K562 (cell line): ENCODE data around the gene WDR20. TPM values are rescaled to one million over a fixed set of nuclear protein-coding genes. Genes with fewer than 3 reads are reported as not detected.

Experiments used
- ATAC-seq: fragments of 200-7000 bp; cut with Tn5 transposase; 3 replicates; pipeline ENCODE4 v1.9.1; 2020; ENCODE audit warnings: moderate library complexity
- BruUV-seq: library from RNA; stranded (reverse); fragments of 400-500 nt; replicated peaks from 2 replicates; lab custom pipeline; 2021; lab: Mats Ljungman, UMichigan
- CTCF ChIA-PET: fragments of 300-600 bp; formaldehyde crosslinking; extraction: SDS; loops from one replicate; lab custom pipeline; 2021; ENCODE audit warnings: low intra/inter-chr PET ratio; lab: Yijun Ruan, JAX
- POLR2A ChIA-PET: fragments of 300-600, 350-650 bp; sonication (Branson Sonifier 250); formaldehyde crosslinking; extraction: SDS; loops from one replicate; lab custom pipeline; 2021; ENCODE audit warnings: antibody characterized with exemption, inconsistent platforms; lab: Yijun Ruan, JAX
- DNase-seq, 4 experiments: peaks; one replicate each; pipeline versions ENCODE4 v3.0.0 to v3.0.0-alpha.2; 2011 to 2018; ENCODE audit warnings: low spot score in 3 of 4, mixed read lengths in 3 of 4; ENCODE audit errors: extremely low read depth in 1 of 4
- FAIRE-seq: peaks from 2 replicates; lab custom pipeline; 2011; peaks lifted over from hg19 to GRCh38; lab: Jason Lieb, UNC
- H2AFZ ChIP-seq: 2 replicates; pipeline ENCODE4 v1.6.0; 2011; ENCODE audit warnings: low read depth, low read length, control low read depth, inconsistent platforms
- H3K27ac ChIP-seq: fragments of 200-600 bp; 3 replicates; pipeline ENCODE4 v1.8.0; 2011; ENCODE audit warnings: low read depth, mild to moderate bottlenecking, control low read depth, inconsistent platforms, low read length, moderate library complexity, mixed read lengths; ENCODE audit errors: extremely low read depth
- H3K27me3 ChIP-seq, 2 experiments: fragments of 300-600 bp in 1 of 2; 2 replicates in 1 of 2; 3 replicates in 1 of 2; pipeline versions ENCODE4 v1.6.0 to v1.8.0; 2011; ENCODE audit warnings: inconsistent platforms in 2 of 2, low read length in 2 of 2, mild to moderate bottlenecking in 1 of 2, mixed read lengths in 1 of 2, moderate library complexity in 1 of 2; ENCODE audit not compliant: control insufficient read depth in 2 of 2, insufficient read depth in 2 of 2
- H3K36me3 ChIP-seq: fragments of 300-600 bp; 3 replicates; pipeline ENCODE4 v1.8.0; 2011; ENCODE audit warnings: mild to moderate bottlenecking, low read length, inconsistent platforms; ENCODE audit not compliant: control insufficient read depth, insufficient read depth
- H3K4me1 ChIP-seq, 2 experiments: fragments of 200-600 bp in 1 of 2; replicated peaks in 1 of 2; 2 replicates in 1 of 2; 3 replicates in 1 of 2; pipeline versions ENCODE4 v1.5.1 to v1.8.0; 2011; ENCODE audit warnings: inconsistent platforms in 2 of 2, low read length in 2 of 2, mild to moderate bottlenecking in 1 of 2, mixed read lengths in 1 of 2, moderate library complexity in 1 of 2; ENCODE audit not compliant: control insufficient read depth in 2 of 2, insufficient read depth in 2 of 2
- H3K4me2 ChIP-seq: 2 replicates; pipeline ENCODE4 v1.6.1; 2011; ENCODE audit warnings: low read length, control low read depth, inconsistent platforms, mixed read lengths; ENCODE audit not compliant: insufficient read depth
- H3K4me3 ChIP-seq: fragments of 200-600 bp; sonication (generic), shearing (Covaris generic); 2 replicates; pipeline ENCODE4 v1.5.1; 2016; ENCODE audit warnings: control low read depth, inconsistent platforms
- H3K79me2 ChIP-seq: fragments of 200-600 bp; 3 replicates; pipeline ENCODE4 v1.8.0; 2011; ENCODE audit warnings: low read length, inconsistent platforms; ENCODE audit not compliant: control insufficient read depth, insufficient read depth
- H3K9ac ChIP-seq, 2 experiments: 2 replicates each; pipeline versions ENCODE4 v1.6.0 to v1.6.1; 2011; ENCODE audit warnings: low read depth in 2 of 2, low read length in 2 of 2, control low read depth in 1 of 2, inconsistent platforms in 1 of 2, mild to moderate bottlenecking in 1 of 2, mixed read lengths in 1 of 2; ENCODE audit not compliant: insufficient read depth in 1 of 2
- H3K9me1 ChIP-seq: one replicate; pipeline ENCODE4 v1.6.0; 2011; ENCODE audit warnings: inconsistent platforms, mild to moderate bottlenecking, low read length, moderate library complexity; ENCODE audit not compliant: control insufficient read depth, insufficient read depth
- H3K9me3 ChIP-seq: replicated peaks from 2 replicates; pipeline ENCODE4 v1.5.1; 2011; ENCODE audit warnings: low read depth, low read length, inconsistent platforms; ENCODE audit not compliant: control insufficient read depth, insufficient read depth
- H4K20me1 ChIP-seq: replicated peaks from 2 replicates; pipeline ENCODE4 v1.6.1; 2011; ENCODE audit warnings: low read length, inconsistent platforms, mixed read lengths; ENCODE audit not compliant: control insufficient read depth, insufficient read depth
- BCL6 ChIP-seq: fragments of 250-450 bp; sonication (Bioruptor Pico); IDR thresholded peaks from 2 replicates; pipeline ENCODE4 v1.4.0; 2020
- COPS2 ChIP-seq: fragments of 450-650 bp; conservative IDR thresholded peaks from 2 replicates; pipeline ENCODE4 v1.6.1; 2016; ENCODE audit warnings: mild to moderate bottlenecking, moderate library complexity
- DMBX1 ChIP-seq: fragments of 250-450 bp; sonication (Bioruptor Pico); IDR thresholded peaks from 2 replicates; pipeline ENCODE4 v1.8.0; 2022; ENCODE audit warnings: inconsistent platforms, mild to moderate bottlenecking, moderate library complexity, borderline replicate concordance
- ESRRB ChIP-seq: fragments of 250-450 bp; sonication (Bioruptor Pico); IDR thresholded peaks from 2 replicates; pipeline ENCODE4 v1.5.0; 2020; ENCODE audit warnings: mild to moderate bottlenecking, moderate library complexity, borderline replicate concordance
- NELFE ChIP-seq: IDR thresholded peaks from 2 replicates; pipeline ENCODE4 v1.6.1; 2011; ENCODE audit warnings: mild to moderate bottlenecking; ENCODE audit not compliant: insufficient read depth, insufficient read length
- PPARD ChIP-seq: fragments of 250-450 bp; sonication (Bioruptor Pico); IDR thresholded peaks from 2 replicates; pipeline ENCODE4 v1.8.0; 2022; ENCODE audit warnings: inconsistent platforms, mild to moderate bottlenecking, moderate library complexity
- SRSF9 ChIP-seq: fragments of 200-400 bp; formaldehyde crosslinking; IDR thresholded peaks from 2 replicates; pipeline ENCODE4 v1.6.1; 2017; ENCODE audit warnings: low read depth, low read length, borderline replicate concordance
- TBP ChIP-seq: optimal IDR thresholded peaks from 2 replicates; pipeline ENCODE3; 2011; ENCODE audit warnings: low read depth, low read length, improper control_type of control experiment
- YY1 ChIP-seq, 3 experiments: IDR thresholded peaks; 2 replicates each; pipeline ENCODE4 v1.6.1; 2011; ENCODE audit warnings: low read length in 2 of 3, mild to moderate bottlenecking in 2 of 3, moderate library complexity in 2 of 3, borderline replicate concordance in 1 of 3, control low read depth in 1 of 3, low read depth in 1 of 3; ENCODE audit not compliant: insufficient read depth in 3 of 3, insufficient replicate concordance in 2 of 3, control insufficient read depth in 1 of 3, insufficient read length in 1 of 3; ENCODE audit errors: extremely low read depth in 1 of 3
- WGBS: fragments of 100-300 bp; shearing (Covaris generic); methylation state at CpG from one replicate; pipeline ENCODE4 v1.1.6; 2016; ENCODE audit warnings: low coverage, mixed read lengths; ENCODE audit not compliant: insufficient coverage; ENCODE audit errors: missing lambda C conversion rate; 5-methylcytosine and 5-hydroxymethylcytosine counted together
- in situ Hi-C: fragments of 300-500 bp; cut with MboI; formaldehyde crosslinking; loops from 4 replicates; pipeline ENCODE4 v1.15.0; 2018; ENCODE audit warnings: inconsistent platforms, mixed read lengths
- intact Hi-C: fragments of 100-400 bp; cut with micrococcal nuclease; formaldehyde crosslinking; loops from 2 replicates; pipeline ENCODE4 v1.14.2; 2022
- polyA plus RNA-seq, 8 experiments: library from polyadenylated mRNA; depleted of rRNA in 4 of 8; stranded (reverse) in 5 of 8; unstranded in 3 of 8; fragments of >200 nt; fragmentation: Nextera tagmentation in 2 of 8; fragmentation: Illumina TruSeq in 1 of 8; extraction: Ambion mirVana in 2 of 8; extraction: Trizol in 1 of 8; gene quantifications; 2 replicates each; pipeline versions ENCODE4 v1.2.1 to v1.2.3, GENCODE V29; 2011 to 2014; ENCODE audit warnings: inconsistent platforms in 1 of 8, missing spikeins in 1 of 8
- total RNA-seq, 7 experiments: library from RNA; depleted of rRNA in 6 of 7; stranded (reverse); fragments of >200 nt in 6 of 7; fragmentation: Illumina TruSeq in 2 of 7; extraction: Trizol in 2 of 7; gene quantifications; 2 replicates each; pipeline versions ENCODE4 v1.2.1 to v1.2.3, GENCODE V29; 2011 to 2021; ENCODE audit warnings: low replicate concordance in 1 of 7
- TF ChIP-seq, protein P1 (sequence below), 2 experiments: fragments of 450-650 bp; IDR thresholded peaks; 2 replicates each; pipeline ENCODE4 v1.6.1; 2016; ENCODE audit warnings: mild to moderate bottlenecking in 2 of 2, borderline replicate concordance in 1 of 2, low read depth in 1 of 2, moderate library complexity in 1 of 2
- TF ChIP-seq, protein P2 (sequence below): fragments of 450-650 bp; formaldehyde crosslinking; IDR thresholded peaks from 2 replicates; pipeline ENCODE4 v1.4.0; 2020; ENCODE audit warnings: mild to moderate bottlenecking, mixed read lengths

WDR20 gene
- total and polyA plus RNA-seq, 9 of the 15 experiments (the other 6 are each of a cell fraction or from before 2014, with no cell fraction given) = 7.0 to 15.3 (median 11.8) TPM

DNA sequence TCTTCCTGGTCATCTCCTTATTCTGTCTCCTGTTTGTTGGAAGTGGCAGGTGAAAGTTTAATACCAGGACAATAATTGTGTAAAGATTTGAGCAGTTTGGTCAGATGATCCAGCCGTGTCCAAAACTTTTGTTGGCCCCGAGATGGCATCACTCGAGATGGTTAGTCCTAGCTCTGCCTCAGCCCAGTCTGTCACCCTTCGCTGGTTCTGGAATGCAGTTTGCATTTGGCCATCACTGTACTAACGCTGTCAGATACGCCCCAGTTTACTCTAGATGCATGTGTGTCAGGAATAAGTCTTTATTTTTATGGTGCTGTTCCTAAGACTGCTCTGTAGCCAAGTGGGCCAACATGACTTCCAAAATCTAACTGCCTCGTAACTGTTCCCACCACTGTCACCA lies 85.7 kb downstream of the WDR20 start:
- H3K4me1 ChIP-seq = no peaks in the 10 kb centered on the region; a peak in 1 of 5 replicates
- no peak for FAIRE-seq
- H3K79me2 ChIP-seq = no peaks in the 10 kb centered on the region
- 0 out of 3 replicates have a peak, but pooled peaks cover 4% of the 10 kb centered on the region for H3K36me3 ChIP-seq
- no peak overlapping the region for H3K4me2 ChIP-seq
- H4K20me1 ChIP-seq = no peaks in the 10 kb centered on the region
- no peak overlapping the region for H3K4me3 ChIP-seq
- in situ Hi-C loops (no loop called here), intact Hi-C loops (no loop called here)
- no peaks in the 10 kb centered on the region for H3K9me1 ChIP-seq
- H3K9ac ChIP-seq = no peak overlapping the region
- no peak for ATAC-seq
- H2AFZ ChIP-seq = no peak overlapping the region
- DNase-seq = no peak
- WGBS = 76% methylated on average over 5 of the region's 7 CpGs
- no TSS peak for BruUV-seq
- no peaks in the 10 kb centered on the region for H3K27me3 ChIP-seq
- no peak overlapping the region for H3K27ac ChIP-seq
- ChIA-PET POLR2A (no interaction called here), CTCF (no interaction called here)
- no peaks in the 10 kb centered on the region for H3K9me3 ChIP-seq
- TF ChIP-seq BCL6 (CRISPR knock-in tag) = no peak
- TF ChIP-seq TBP = no peak
- TF ChIP-seq DMBX1 (CRISPR knock-in tag) = no peak
- TF ChIP-seq, protein P1, sequence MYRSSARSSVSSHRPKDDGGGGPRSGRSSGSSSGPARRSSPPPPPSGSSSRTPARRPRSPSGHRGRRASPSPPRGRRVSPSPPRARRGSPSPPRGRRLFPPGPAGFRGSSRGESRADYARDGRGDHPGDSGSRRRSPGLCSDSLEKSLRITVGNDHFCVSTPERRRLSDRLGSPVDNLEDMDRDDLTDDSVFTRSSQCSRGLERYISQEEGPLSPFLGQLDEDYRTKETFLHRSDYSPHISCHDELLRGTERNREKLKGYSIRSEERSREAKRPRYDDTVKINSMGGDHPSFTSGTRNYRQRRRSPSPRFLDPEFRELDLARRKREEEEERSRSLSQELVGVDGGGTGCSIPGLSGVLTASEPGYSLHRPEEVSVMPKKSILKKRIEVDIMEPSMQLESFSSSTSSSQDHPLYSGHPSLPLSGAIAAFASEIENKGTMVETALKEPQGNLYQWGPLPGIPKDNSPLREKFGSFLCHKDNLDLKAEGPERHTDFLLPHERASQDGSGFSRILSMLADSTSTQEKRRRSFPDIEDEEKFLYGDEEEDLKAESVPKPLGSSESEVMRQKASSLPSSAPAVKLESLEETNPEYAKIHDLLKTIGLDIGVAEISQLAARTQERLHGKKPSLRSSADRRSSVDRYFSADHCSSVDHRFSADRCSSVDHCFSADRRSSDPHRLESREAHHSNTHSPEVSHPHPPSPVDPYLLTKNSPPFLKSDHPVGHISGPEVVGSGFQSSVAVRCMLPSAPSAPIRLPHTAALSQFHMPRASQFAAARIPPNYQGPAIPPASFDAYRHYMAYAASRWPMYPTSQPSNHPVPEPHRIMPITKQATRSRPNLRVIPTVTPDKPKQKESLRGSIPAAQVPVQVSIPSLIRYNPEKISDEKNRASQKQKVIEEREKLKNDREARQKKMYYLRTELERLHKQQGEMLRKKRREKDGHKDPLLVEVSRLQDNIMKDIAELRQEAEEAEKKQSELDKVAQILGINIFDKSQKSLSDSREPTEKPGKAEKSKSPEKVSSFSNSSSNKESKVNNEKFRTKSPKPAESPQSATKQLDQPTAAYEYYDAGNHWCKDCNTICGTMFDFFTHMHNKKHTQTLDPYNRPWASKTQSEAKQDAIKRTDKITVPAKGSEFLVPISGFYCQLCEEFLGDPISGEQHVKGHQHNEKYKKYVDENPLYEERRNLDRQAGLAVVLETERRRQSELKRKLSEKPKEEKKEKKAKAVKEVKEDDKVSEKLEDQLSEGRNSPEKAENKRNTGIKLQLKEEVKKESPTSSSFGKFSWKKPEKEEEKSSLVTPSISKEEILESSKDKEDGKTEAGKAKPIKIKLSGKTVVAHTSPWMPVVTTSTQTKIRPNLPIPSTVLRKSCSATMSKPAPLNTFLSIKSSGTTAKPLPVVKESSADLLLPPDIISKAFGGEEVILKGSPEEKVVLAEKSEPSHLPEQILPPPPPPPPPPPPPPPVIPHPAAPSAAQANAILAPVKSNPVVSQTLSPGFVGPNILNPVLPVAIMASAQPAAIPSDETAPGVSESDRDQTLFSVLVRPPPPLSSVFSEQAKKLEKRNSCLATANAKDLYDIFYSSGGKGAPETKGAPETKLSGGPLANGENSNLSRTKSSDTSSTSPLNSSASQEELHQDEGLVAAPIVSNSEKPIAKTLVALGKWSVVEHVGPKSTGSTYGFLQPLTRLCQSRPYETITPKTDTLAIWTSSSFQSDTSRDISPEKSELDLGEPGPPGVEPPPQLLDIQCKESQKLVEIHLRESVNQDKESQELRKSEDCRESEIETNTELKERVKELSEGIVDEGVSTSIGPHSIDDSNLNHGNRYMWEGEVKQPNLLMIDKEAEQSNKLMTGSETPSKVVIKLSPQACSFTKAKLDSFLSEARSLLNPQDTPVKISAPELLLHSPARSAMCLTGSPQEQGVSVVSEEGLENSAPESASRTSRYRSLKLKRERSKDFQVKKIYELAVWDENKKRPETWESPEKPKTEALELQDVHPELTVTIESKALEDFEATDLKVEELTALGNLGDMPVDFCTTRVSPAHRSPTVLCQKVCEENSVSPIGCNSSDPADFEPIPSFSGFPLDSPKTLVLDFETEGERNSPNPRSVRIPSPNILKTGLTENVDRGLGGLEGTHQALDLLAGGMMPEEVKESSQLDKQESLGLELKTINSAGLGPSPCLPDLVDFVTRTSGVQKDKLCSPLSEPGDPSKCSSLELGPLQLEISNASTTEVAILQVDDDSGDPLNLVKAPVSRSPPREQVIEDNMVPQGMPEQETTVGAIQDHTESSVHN (IDR thresholded peaks at IDR 0.05; ENCODE audit: borderline replicate concordance in 1 of 2, low read depth in 1 of 2) = no peak
- no peak for TF ChIP-seq ESRRB
- TF ChIP-seq SRSF9 = no peak
- TF ChIP-seq NELFE = no peak
- no peak for TF ChIP-seq COPS2
- TF ChIP-seq YY1 (IDR thresholded peaks at IDR 0.05; ENCODE audit: borderline replicate concordance in 1 of 3, control insufficient read depth in 1 of 3, extremely low read depth in 1 of 3, insufficient read depth in 3 of 3, insufficient read length in 1 of 3, insufficient replicate concordance in 2 of 3, low read depth in 1 of 3, low read length in 2 of 3) = no peak
- TF ChIP-seq PPARD (CRISPR knock-in tag) = no peak
- TF ChIP-seq, protein P2, sequence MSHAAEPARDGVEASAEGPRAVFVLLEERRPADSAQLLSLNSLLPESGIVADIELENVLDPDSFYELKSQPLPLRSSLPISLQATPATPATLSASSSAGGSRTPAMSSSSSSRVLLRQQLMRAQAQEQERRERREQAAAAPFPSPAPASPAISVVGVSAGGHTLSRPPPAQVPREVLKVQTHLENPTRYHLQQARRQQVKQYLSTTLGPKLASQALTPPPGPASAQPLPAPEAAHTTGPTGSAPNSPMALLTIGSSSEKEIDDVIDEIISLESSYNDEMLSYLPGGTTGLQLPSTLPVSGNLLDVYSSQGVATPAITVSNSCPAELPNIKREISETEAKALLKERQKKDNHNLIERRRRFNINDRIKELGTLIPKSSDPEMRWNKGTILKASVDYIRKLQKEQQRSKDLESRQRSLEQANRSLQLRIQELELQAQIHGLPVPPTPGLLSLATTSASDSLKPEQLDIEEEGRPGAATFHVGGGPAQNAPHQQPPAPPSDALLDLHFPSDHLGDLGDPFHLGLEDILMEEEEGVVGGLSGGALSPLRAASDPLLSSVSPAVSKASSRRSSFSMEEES (CRISPR knock-in tag) = no peak
